GM18520 (cell line): ENCODE measurements around the gene PMS1.
"Not testable (repeated sequence)": the region's sequence is repeated elsewhere in the genome, so short reads cannot be mapped to it uniquely, and the experiment has no call there.

Source experiments
- ATAC-seq: cut with Tn5 transposase; IDR thresholded peaks from one replicate; pipeline ENCODE4 v1.9.1; 2021; ENCODE audit not compliant: unreplicated experiment

PMS1 gene

DNA sequence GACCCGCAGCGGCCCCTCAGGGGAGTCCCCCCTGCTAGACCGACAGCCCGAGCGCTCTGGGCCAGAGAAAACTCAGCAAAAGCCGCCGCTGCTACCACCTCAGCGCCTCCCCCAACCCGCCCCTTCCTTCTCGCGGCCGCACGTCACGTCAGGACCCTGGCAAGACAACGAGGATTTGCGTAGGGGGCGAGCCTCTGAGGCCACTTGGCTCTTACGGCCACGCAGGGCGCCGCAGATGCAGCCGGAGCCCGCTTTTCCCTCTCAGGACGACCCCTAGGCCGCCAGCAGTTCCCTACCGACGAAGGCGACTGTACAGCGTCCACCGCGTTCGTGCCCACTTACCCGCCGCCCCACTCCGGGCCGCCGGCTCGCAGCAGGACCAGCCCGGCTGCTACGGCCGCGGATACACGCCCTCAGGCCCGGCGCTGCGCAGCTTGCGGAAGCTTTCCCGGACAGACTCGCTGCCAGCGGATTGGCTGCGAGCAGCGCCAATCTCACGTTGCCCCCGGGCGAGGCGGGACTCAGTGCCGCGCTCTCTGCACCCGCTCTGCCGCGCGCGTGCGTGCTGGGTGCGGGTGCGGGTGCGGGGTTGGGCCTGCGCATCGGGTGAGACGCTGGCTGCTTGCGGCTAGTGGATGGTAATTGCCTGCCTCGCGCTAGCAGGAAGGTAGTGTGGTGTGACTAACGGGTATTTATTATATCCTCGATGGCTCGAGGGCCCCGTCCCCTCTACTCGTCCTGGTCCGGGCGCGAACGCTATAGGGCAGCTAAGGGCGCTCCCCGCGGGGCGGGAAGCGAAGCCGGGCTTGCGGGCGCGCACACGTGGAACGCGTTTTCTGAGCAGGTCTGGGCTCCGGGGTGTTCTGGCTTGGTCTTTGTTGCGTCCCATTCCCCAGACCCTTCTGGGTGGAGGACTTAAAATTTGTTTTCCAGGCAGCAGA, at the start of gene PMS1, which contains the start of gene ORMDL1:
Gene PMS1 (plus strand): TSS at position 524 of the 941 bp plus-strand sequence. CDS start 7,360 bp downstream, outside the sequence.
Gene ORMDL1 (minus strand): TSS at position 413 of the 941 bp plus-strand sequence. CDS start 1,744 bp downstream, outside the sequence.
- ATAC-seq, result peak; percentile 94

DNA sequence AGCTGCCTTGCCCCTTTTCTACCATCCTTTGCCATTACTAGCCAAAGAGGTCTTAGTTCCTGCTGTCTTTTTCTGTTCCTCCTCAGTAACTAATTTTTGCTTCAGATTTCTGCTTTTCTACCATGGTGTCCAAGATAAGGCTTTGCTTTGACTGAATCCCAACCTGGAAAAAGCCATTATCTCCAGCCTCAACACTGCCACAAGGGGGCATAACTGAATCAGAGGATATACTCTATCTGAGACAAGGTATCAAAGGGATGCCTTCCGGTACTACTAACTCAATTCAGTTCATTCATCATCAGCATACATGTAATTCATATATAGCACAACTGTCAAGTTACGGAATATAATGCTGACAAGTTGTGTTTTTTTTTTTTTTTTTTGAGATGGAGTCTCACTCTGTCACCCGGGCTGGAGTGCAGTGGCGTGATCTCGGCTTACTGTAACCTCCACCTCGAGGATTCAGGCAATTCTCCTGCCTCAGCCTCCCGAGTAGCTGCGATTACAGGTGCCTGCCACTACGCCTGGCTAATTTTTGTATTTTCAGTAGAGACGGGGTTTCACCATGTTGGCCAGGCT, 33.1 kb upstream of the PMS1 start:
- no peak for ATAC-seq

DNA sequence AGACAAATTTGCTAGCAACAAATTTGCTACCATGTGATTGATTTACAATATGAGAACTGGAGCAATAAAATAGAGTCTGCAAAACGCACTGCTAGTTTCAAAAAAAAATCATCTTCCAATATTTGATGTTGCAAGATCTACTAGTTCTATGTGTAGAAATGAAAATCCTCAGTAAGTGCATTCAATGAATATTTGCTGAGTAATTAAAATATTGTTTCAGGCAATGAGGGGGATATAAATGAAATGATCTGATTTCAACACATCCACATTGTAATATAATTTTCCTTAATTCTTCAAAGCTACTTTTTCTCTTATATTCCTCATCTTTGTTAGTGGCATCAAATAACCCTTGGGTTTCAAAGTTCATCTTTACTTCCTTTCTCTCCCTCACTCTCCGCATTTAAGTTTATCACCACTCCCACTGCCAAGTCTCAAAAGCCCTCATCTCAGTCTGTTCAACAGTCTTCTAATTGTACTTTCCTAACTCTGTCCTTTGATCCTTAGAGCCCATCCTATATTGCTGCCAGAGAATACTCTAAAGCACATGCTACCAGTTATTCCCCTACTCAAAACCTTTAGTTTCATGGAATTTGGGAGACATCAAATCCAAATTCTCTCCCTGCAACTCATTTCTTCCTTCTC, 27.8 kb upstream of the PMS1 start:
- ATAC-seq, result no peak

DNA sequence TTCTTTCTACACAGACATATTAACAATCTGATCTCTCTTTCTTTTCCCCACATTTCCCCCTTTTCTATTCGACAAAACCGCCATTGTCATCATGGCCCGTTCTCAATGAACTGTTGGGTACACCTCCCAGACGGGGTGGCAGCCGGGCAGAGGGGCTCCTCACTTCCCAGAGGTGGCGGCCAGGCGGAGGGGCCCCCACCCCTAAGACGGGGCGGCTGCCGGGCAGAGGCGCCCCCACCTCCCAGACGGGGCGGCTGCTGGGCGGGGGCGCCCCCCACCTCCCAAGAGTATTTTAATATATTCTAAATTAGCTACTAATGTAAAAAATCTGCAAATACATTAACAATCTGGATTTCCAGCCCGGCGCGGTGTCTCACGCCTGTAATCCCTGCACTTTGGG, 24.1 kb upstream of the PMS1 start:
- not testable (repeated sequence) for ATAC-seq

DNA sequence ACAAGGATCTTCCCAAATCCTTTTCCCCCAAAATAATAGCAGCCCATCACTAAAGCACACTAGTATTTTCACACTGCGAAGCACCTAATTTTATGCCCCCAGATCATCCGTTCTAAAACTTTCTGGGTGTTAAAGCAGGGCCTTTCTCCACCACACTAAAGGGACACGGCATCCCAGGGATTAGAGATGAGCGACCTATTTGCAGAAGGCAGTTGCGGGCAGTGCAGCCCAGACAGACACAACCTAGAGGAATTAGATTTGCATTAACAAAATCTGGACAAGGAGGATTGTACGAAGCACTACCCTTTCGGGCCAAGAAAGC, 22.1 kb upstream of the PMS1 start:
- ATAC-seq, result no peak

DNA sequence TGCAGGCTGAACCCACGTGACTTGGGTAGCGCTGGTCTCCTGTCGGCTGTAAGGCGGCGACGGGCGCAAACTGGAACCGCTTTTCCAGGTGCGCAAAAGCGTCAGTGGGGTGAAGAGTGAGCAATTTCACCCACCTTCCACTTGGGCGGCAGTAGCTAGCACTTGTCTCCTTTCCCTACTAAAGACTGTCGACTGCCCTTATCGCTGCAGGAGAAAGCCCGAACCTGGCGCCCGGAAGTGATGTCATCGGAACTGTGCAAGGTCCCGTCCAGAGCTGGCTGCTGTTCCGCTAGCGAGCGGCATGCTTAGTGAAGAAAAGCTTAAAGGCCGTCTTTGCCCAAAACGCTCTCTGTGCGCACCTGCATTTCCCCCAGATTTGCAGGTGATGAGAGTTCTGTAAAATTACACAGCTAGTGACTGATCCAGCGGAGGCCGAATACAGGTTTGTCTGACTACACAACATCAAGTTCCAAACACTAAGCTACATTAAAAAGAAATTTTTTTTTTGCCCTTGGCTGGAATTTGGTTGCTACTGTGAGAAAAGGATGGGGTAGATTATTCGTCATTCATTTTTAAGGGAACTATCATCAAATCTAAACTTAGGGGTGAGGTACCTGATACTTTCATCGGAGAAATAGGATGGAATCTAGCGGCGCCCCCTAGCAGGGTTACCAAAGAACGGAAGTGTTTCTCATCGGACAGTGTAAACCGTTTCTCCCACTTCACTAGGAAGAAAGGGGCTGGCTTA, 21.5 kb upstream of the PMS1 start, which contains the start of gene OSGEPL1:
Gene OSGEPL1 (minus strand): TSS at position 242 of the 748 bp plus-strand sequence. CDS start 1,152 bp downstream, outside the sequence.
- peak; percentile 86 for ATAC-seq

DNA sequence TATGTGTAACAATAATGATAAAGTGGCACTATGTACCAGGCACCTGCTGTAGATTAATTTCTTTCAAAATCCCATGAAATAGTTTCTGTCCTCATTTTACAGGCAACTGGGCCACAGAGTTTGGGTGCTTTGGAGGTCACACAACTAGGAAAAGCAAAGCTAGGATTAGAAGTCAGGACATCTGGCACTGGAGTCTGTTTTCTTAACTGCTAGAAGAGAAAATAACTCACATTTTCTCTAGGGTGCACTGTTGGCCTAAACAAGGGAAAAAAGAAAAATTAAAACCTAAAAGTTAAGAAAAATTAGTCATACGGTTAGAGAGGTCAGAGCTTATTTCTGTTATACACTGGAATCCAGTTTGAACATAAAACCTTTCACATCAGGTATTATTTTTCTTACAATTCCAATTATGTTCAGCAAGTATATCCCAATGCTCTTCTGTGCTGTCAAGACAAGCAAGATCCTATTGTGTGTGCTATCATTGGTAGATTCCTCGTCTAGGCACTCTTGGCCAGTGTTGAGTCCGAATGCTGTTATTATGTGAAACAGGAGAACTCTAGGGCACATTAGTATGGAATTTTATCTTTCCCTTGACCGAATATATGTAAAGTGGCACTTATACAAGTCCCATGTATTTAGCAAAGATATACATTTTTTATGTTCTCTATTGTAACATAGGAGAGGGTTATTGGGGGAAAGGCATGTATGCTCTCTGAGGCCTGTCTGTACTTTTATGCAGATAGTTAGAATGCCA, 20.2 kb upstream of the PMS1 start:
- no peak for ATAC-seq

DNA sequence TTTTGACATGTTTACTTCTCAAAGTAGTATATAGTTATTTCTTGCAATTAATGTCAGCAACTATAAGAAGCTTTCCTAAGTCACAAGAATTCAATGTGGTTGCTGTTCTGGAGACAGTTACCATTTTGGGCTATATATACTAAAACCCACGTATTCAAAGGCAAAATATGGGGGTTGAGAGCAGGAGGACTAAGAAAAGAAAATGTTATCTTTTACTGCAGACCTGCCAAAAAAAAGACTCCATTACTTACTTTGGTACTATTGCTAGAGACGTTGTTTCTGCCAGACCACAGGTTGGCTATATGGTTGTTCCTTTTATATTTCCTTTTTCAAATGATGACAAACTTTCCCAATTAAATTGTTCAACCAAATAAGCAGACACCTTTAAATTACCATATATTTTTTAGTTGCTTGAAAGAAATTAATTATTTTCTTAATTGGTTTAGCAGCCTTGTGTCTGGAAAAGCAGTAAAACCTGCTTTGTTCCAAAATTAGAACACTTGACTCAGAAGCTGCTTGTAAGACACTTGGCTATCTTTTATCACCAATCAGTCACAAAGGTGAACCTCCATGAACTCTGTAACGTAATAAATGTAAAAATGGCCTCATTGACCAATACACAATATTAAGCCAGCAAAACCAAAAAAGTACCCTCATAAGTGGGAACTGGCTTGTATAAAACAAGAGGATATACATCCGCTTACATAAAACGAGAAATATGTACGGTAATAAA, 13.5 kb upstream of the PMS1 start:
- no peak for ATAC-seq

DNA sequence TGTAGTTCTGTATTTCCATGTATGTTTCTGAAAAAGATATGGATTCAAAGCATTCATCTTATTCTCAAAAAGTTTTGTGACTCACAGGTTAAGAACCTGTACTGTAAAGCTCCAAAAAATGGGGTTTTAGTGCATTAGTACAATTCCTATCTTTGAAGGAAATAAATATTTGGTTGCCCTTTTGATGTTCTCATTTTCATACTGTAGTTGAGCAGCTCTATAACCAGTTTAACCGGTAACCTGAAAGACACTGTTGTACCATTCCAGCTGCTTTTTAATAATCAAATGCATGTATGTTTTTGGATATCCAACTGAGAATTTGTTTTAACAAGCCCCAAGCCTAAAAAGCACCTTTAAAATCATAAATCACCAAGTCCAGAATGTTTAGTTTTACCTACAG, 12.0 kb upstream of the PMS1 start:
- no peak for ATAC-seq

DNA sequence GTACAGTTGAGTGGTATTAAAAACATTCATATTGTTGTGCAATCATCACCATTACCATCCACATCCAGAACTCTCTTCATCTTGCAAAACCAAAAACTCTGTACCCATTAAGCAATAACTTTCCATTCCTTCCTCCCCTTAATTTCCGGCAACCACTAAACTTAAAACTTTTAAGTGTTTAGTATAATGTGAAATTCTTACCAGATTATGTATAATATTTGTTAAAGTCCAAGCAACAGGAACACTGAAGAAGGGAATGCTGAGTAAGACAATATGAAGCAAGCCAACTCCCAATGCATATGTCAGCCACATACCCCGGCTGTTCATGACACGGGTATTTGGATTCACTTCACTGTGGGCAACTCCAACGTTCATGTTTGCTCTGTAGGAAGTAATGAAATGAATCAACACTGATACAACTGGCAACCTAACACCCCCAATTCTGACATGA, 2.0 kb upstream of the PMS1 start:
- ATAC-seq, result no peak

DNA sequence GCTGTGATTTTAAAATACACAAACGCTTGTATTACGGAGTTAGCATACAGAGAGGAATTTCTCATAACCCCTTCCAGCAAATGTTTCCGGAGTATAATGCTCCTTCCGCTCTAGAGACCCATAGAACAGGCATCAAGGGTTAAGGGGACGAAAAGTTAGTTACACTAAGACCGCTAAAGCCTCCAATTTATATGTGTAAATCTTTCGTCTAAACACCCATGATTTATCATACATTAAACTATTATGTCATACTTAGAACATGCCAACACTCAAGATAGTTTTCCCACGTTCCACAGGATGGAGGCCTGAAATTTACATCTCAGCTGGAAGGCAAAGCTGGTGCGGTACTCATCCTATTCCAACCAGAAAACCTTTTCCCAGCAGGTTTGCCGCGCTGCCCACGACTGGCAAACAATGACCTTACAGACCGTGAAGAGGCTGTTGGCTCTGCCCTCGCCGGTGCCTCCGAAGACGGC, 761 bp upstream of the PMS1 start:
- ATAC-seq, result no peak

DNA sequence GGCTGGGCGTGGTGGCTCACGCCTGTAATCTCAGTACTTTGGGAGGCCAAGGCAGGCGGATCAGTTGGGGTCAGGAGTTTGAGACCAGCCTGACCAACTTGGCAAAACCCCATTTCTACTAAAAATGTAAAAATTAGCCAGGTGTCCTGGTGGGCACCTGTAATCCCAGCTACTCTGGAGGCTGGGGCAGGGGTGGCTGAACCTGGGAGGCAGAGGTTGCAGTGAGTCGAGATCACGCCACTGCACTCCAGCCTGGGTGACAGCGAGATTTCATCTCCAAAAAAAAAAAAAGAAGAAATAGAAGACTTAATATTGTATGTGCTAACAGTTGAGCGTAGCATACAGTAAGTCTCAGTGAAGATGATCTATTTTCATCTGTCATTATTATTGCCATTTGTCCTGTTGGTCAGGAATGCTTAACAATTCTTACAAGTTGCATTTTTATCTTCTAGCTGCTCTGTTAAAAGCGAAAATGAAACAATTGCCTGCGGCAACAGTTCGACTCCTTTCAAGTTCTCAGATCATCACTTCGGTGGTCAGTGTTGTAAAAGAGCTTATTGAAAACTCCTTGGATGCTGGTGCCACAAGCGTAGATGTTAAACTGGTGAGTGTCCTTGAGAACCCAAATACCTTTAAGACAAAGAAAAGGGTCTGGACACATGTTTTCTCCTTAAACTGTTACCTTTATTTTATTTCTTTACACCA, 7.2 kb downstream of the PMS1 start:
- peak; percentile 56 for ATAC-seq

DNA sequence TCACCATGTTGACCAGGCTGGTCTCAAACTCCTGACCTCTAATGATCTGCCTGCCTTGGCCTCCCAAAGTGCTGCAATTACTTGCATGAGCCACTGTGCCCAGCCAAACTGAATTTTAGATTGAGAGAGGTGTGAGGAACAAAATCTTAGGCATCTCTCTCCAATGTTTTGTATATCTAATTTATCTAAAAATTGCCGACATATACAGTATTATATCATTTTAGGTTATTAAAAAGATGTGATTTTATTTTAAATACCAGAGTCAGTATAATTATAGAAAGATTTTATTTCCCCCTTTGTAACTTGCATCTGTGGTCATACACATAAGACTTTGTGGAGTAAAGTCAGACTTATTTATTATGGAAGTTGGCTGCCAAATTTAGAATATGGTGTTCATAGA, 10.1 kb downstream of the PMS1 start:
- no peak for ATAC-seq

DNA sequence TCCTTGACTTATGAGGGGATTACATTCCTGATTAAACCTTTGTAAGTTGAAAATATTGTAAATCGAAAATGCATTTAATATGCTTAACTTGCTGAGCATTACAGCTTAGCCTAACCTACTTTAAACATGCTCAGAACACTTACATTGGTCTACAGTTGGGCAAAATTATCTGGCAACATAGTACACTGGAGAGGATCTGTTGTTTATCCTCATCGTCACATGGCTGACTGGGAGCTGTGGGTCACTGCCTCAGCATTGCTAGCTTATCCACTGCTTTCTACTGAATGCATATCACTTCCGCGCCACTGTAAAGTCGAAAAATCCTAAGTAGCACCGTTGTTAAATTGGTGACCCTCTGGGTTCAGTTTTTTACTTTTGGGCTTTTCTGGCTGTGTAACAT, 13.7 kb downstream of the PMS1 start:
- no peak for ATAC-seq

DNA sequence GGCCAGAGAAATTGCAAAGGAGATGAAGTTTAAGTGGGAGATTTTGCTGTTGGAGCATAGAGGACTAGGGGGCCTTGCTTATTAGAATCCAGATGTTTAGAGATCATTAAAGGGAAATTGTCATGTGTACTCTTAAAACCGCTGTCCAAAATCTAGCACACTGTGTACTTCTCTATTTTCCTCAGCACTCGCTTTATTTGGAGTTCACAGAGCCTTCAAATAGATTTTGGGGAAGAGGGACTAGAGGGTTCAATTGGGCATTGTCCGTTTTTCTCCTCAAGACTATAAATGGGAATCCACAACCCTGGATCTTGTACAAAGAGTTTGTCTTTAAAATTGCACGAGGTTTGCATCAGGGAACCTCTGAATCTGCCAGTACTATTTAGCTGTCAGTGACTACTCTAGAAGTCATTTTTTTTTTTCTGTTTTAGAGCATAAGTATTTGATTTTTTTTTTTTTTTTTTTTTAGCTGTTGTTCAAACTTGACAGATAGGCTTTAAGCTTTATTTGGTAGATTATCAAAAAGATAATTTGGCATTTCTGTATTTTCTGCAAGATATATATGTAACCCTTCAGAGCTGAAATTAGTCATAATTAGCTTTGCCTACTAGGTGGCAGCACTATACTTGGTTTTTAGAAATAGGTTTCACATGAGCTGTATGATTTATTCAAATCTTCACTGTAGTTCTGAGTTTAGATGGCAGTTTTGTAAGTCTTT, 14.2 kb downstream of the PMS1 start:
- peak; percentile 77 for ATAC-seq

DNA sequence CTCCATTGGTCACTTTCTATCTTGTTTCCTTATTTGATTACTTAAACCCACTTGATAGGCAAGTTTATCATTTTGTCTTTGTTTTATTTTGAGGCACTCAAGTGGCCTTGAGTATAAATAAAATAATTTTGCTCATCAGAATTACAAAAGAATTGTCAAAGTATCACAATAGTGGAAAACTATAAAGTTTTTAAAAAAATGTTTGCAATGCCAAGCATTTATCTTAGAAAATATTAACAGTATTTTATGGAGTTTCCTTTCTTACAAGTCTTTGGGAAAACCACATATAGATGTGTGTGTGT, 14.7 kb downstream of the PMS1 start:
- no peak for ATAC-seq

DNA sequence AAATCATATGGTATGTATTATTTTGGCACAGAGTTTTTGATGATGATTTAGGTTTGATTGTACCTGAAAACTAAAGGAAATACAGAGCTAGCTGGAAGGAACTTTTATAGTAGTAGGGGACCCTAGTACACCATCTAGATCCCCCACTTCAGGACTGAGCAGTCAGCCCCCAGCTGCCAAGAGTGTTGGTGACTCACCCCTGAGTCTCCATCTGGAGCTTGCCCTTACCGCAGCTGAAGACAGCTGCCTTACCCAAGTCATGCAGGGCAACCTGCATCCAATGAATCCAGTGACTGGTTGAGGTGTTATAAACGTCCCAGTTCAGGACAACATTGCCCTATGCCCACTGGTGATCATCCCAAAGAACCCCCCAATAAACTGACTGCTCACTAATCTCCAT, 15.3 kb downstream of the PMS1 start:
- ATAC-seq, result no peak

DNA sequence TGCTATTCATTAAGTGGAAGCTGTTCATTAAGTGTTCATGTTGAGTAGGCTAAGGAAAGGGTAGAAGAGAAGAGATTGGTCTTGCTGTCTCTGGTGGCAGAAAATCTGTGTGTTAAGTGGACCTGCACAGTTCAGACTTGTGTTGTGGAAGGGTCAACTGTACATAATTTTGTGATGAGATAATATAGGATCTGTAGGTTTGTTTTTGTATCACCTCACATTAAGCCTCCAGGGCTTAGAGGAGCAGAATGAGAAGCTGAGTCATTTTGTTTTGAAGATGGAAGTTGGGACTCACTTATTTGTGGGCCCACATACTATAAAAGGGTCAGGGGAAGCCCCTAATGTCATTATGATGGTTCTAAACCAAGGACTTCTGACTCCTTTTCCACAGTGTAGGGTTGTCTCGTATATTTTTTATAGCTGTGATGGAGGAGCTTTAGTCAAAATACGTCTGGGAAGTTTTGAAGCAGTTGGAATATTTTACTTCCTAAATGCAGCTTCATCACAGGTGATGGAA, 18.2 kb downstream of the PMS1 start:
- no peak for ATAC-seq
